GM19035 (cell line): ENCODE data around the gene SUN1.
"Not testable (repeated sequence)": the region's sequence is repeated elsewhere in the genome, so short reads cannot be mapped to it uniquely, and the experiment has no call there.

Experiments used
- ATAC-seq: cut with Tn5 transposase; IDR thresholded peaks from one replicate; pipeline ENCODE4 v1.9.1; 2021; ENCODE audit not compliant: unreplicated experiment

Gene SUN1

GRCh38 chr7:854118-854775, 22.0 kb downstream of the SUN1 start:
- no peak for ATAC-seq

GRCh38 chr7:855686-856369, 23.6 kb downstream of the SUN1 start:
- ATAC-seq, result no peak

- ATAC-seq, result no peak
These were observed 24.3 kb downstream of the SUN1 start for GRCh38 chr7:856444-857095.

- ATAC-seq, result no peak
These were observed 25.4 kb downstream of the SUN1 start for GRCh38 chr7:857661-858060.

GRCh38 chr7:859359-860030, 27.2 kb downstream of the SUN1 start:
- no peak for ATAC-seq

- no peak for ATAC-seq
These were observed 27.9 kb downstream of the SUN1 start for GRCh38 chr7:860149-860548.

- no peak for ATAC-seq
These were observed 28.9 kb downstream of the SUN1 start for GRCh38 chr7:861222-861621.

- no peak for ATAC-seq
These were observed 29.9 kb downstream of the SUN1 start for GRCh38 chr7:862157-862556.

- no peak for ATAC-seq
These were observed 30.8 kb downstream of the SUN1 start for GRCh38 chr7:863106-863505.

GRCh38 chr7:865921-866320, 33.6 kb downstream of the SUN1 start:
- ATAC-seq, result no peak

GRCh38 chr7:867001-867405, 34.7 kb downstream of the SUN1 start:
- ATAC-seq, result no peak

GRCh38 chr7:867406-868188, 35.3 kb downstream of the SUN1 start:
- ATAC-seq, result no peak

GRCh38 chr7:868189-868486, 35.9 kb downstream of the SUN1 start:
- ATAC-seq, result no peak

GRCh38 chr7:869348-869747, 37.1 kb downstream of the SUN1 start:
- no peak for ATAC-seq

GRCh38 chr7:871900-872537, 39.7 kb downstream of the SUN1 start:
- no peak for ATAC-seq

- not testable (repeated sequence) for ATAC-seq
These were observed 40.4 kb downstream of the SUN1 start for GRCh38 chr7:872685-873084.

- ATAC-seq, result no peak
These were observed 41.2 kb downstream of the SUN1 start for GRCh38 chr7:873367-874002.

GRCh38 chr7:874031-874749, 41.9 kb downstream of the SUN1 start:
- ATAC-seq, result no peak

- ATAC-seq, result no peak
These were observed 42.8 kb downstream of the SUN1 start for GRCh38 chr7:875051-875450.
